NCI-H82 (cell line): ENCODE data around the gene ZCCHC14.
"Not testable (repeated sequence)": the region's sequence is repeated elsewhere in the genome, so short reads cannot be mapped to it uniquely, and the experiment has no call there.

Experiments used
- DNase-seq: peaks from one replicate; lab custom pipeline; 2025; lab: John Stamatoyannopoulos, UW

Gene ZCCHC14

GRCh38 chr16:87409153-87409552, 83.7 kb downstream of the ZCCHC14 start:
- no peak for DNase-seq

DNA sequence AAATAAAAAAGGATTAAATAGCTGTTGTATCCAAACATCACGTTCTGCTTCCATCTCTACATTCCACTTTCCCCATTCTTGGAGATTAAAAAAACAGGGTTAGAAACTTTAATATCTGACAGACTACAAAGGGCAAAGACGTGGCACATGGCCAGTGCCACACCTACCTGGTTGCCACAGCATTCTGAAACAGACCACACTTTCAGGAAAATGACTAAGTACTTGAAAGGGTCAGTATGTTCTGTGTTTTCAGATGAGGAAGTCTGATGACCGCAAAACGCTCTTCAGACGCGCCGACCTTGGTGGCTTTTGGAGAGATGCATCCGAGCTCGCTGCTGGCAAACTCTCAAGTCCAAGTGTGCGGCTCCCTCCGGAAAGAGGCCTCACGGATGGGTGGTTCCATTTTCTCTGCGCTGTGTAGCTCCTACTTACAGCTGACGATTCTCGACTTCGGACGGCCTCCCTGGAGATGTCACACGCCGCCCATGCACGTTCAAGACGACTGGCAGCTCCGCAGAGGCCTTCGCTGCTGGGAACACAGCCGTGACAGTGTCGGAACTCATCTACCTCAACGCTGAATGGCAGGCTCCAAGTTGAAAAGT, 85.2 kb downstream of the ZCCHC14 start:
- DNase-seq = no peak

- DNase-seq = no peak
These were observed 86.2 kb downstream of the ZCCHC14 start for GRCh38 chr16:87406495-87407088.

GRCh38 chr16:87404764-87405625, 87.8 kb downstream of the ZCCHC14 start:
- DNase-seq = no peak

GRCh38 chr16:87395181-87395842, 97.5 kb downstream of the ZCCHC14 start:
- DNase-seq = no peak

DNA sequence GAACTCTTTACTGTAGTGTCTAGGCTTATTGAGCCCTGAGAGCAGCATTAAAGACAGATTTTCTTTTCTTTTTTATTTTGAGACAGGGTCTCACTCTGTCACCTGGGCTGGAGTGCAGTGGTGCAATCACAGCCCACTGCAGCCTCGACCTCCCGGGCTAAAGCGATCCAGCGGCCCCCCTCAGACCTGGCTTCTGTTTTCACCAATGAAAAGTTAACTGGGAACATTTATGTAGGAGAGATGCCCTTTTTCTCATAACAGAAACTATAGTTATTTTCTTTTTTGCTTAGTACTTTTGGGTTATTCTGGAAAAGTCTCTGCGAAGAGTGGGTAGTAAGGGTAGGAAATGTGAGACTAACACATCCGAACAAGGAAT, 99.2 kb downstream of the ZCCHC14 start:
- DNase-seq = no peak

DNA sequence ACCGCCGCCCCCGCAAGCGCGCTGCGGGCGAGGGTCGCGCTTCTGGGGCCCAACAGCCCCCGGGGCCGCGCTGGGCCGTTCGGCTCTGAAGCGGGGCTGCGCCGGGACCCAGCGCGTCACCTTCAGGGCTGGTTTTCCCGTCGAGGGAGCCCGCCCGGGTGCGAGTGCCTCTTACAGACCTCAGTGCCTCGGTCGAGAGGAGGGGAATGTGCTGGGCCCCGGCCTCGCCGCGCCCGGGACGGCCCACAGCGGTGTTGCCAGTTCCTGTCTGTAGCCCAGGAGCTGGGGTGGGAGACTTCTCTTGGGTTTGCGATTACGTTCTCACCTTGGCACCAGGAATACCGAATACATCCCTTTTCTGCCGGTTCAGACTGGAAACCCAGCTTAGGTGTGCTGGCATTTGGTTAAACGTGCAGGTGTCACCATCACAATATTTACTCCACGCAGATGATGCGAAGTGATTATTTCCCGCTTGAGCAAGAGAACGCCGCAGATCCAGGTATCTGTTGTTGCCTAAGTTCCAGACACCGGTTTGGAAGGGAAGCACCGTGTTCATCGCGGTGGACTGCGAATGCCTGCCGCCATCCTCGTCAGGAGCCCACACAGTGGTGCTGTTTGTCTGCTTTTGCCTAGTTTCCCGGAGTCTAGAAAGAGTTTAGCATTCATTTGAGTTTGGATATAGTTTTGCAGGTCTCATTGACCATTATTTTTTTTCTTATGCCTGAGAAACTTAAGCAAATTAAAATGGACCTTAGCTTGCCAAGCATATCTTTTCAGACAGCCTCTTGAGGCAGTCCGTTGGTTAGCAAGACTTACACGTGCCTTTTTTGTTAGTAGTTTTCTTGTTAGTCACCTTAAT, 99.8 kb downstream of the ZCCHC14 start:
- DNase-seq = peak; percentile 33

DNA sequence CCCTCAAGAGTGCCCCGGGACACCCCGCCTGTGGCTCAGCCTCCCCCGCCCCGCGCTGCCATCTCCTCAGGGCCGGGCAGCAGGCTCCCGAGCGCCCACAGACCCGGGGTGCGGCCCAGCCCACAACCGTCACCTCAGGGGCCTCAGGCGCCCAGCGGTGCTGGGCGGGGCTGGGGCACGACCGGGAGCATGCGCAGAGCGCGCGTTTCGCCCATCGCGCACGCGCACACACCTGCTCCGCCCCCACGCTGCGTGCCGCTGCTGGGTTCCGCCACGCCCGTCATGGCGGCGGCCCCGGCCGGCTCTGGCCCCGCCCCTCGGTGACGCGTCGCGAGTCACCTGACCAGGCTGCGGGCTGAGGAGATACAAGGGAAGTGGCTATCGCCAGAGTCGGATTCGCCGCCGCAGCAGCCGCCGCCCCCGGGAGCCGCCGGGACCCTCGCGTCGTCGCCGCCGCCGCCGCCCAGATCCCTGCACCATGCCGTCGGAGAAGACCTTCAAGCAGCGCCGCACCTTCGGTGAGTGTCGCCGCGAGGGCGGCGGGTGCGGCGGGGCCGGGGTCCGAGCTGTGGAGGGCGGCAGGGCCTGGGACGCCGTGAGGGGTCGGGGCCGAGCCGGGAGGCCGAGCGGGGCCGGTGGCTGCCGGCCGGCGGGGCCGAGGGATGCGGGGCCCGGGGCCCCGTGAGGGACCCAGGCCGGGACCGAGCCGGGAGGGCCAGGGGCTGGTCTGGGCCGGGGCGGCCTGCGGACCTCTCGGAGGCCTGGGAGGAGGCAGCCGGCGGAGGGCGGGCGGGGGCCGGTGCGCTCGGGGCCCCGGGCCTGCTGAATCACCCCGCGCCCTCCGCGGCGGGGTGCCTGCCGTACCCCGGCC, 100.6 kb downstream of the ZCCHC14 start, which contains the start of gene MAP1LC3B:
TSS of gene MAP1LC3B (plus strand) at position 387 of the 871 bp plus-strand sequence. CDS start at position 479, 92 bp downstream.
- peak; percentile 95 for DNase-seq

DNA sequence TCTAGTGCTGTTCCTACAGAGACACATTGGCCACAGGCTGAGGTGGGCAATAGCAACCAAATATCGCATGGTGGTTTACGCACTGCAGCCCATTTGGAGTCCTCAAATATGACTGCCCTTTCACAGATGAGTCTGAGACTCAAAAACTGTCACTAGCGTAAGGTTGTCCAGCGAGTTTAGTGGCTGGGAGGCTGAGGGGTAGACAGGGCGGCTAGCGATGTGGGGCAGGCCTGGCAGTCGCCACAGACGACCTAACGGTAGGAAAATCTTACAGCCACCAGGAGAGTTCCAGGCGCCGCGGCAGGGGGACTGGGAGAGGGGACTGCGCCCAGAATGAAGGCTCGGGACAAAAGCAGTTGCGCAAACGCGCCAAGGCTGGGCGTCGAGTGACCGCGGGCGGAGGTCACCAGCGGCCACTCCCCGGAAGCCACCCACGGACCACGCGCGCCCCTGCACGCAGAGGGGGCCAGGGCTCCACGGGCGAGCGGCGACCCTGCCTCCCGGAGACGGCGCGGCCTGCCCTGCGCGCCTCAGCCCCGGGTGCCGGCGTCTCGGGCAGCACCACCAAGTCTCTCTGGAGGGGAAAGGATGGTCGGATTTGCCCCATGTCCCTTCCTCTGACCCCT, 101.4 kb downstream of the ZCCHC14 start:
- peak; percentile 44 for DNase-seq

DNA sequence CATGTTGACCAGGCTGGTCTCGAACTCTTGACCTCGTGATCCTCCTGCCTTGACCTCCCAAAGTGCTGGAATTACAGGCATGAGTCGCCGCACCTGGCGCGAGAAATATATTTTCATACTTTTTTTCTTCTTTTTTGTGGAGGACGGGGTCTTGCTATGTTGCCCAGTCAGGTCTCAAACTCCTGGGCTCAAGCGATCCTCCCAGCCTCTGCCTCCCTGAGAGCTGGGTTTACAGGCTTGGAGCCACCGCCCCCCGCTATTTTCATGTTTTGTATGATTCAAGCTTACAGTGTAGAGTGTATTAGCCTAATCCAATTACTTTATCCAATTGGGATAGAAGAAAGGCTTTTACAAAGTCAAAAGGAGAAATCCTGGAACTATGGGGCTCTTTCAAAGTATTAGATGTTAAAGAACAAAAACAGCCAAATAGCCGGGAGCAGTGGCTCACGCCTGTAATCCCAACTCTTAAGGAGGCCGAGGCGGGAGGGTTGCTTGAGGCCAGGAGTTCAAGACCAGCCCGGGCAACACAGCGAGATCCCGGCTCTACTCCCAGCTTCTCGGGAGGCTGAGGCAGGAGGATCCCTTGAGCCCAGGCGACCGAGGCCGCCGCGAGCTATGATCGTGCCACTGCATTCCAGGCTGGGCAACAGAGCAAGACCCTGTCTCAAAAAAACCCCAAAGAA, 102.0 kb downstream of the ZCCHC14 start:
- DNase-seq = peak; percentile 60

- not testable (repeated sequence) for DNase-seq
These were observed 102.9 kb downstream of the ZCCHC14 start for GRCh38 chr16:87389914-87390313.

DNA sequence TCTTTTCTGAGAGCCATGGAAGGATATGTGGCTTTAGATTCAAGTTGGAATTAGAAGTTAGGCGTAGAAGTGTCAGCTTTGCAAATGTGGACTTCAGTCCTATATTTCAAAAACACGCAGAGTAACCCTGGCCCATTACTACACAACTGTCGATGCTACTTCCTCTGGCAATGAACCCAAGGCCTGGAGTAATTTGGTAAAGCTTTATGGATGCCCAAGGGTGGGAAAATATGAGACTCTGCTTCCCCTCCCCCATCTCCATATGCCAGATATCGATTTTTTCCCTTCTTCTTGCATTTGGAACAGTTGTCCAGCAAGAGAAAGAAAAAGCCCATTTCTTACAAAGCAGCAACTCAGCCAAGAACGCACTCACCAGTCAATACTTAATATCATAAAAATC, 103.6 kb downstream of the ZCCHC14 start:
- peak; percentile 84 for DNase-seq

DNA sequence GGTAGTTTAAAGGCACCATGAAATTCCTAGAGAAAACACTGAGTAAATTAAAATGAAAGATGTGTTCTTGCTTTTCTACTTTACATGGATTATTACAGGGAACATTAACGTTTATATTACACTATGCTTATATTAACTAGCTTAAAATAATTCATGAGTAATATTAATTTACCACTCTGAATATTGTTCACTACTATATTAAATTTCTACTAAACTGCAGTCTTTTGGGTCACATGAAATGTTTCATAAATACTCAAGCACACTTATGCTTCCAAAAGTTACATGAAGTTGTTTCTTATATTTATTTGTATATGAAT, 104.0 kb downstream of the ZCCHC14 start:
- no peak for DNase-seq

GRCh38 chr16:87387942-87388817, 104.6 kb downstream of the ZCCHC14 start:
- DNase-seq = peak; percentile 98

DNA sequence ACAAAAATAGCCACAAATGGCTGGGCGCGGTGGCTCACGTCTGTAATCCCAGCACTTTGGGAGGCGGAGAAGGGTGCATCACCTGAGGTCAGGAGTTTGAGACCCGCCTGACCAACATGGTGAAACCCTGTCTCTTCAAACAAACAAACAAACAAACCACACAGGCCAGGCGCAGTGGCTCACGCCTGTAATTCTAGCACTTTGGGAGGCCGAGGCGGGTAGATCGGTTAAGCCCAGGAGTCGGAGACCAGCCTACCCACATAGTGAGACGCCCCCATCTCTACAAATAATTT, 108.0 kb downstream of the ZCCHC14 start:
- DNase-seq = not testable (repeated sequence)

- peak; percentile 86 for DNase-seq
These were observed 108.5 kb downstream of the ZCCHC14 start for GRCh38 chr16:87384162-87384874.

DNA sequence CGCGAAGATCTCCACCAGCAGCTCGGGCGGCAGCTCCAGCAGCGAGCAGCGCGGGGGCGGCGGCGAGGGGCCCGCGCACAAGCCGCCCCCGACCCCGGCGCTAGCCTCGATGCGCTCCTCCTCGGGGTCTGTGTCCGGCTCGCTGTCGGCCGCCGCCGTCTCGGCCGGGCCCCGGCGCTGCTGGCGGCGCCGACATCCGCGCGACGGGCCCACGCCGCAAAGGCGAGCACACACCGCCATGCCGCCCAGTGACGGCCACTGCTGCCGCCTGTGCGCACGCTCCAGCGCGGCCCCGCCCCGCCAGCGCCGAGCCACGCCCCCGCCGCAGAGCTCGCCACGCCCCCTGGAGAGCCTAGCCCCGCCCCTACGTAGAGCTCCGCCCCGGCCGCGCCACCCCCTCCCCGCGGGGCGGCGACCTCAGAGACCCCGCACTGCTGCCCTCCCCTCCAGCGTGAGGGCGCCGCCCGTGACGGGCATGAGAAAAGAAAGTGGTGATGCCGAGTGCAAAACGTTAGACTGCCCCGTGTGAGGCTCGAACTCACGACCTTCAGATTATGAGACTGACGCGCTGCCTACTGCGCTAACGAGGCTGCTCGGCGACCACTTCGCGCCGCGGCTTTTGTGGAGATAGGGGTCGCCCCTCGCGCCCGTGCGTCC, 109.2 kb downstream of the ZCCHC14 start, which contains the start of gene FBXO31:
TSS of gene FBXO31 (minus strand) at position 272 of the 657 bp plus-strand sequence. CDS start at position 240, 32 bp downstream.
- peak; percentile 94 for DNase-seq
